Retinal pigment epithelial cell (primary cell): Measurements from ENCODE around the gene RTEL1.

Source experiments
- DNase-seq: peaks from one replicate; pipeline ENCODE4 v3.0.0-alpha.2; 2010; ENCODE audit warnings: low read depth
- H3K4me3 ChIP-seq: 2 replicates; pipeline ENCODE4 v1.5.1; 2011; ENCODE audit warnings: mild to moderate bottlenecking, low read length, control low read depth, moderate library complexity
- TF ChIP-seq, protein P1 (sequence below): conservative IDR thresholded peaks from 2 replicates; pipeline ENCODE4 v1.5.1; 2011; ENCODE audit warnings: low read depth, low read length, control low read depth, inconsistent platforms

RTEL1 gene

DNA sequence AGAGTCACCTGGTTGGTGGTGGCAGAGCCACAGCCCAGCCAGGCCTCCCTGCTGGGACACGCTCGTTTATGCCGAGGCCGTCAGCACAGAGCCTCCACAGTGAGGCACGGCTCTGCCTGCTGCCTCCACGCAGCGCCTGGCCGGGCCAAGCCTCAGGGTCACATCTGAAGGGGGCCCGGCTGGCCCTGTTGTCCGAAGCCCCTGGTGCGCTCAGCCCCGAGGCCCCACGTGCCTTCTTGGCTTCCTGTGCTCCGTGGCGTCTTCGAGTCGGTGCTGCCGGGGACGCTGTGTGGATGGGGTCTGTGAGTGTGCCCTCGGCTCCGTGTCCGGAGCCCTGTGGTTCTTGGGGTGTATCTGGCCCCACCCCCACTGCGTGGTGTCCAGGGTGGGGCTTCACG is 28.0 kb downstream of the RTEL1 start:
- no peak for DNase-seq
- TF ChIP-seq, protein P1, sequence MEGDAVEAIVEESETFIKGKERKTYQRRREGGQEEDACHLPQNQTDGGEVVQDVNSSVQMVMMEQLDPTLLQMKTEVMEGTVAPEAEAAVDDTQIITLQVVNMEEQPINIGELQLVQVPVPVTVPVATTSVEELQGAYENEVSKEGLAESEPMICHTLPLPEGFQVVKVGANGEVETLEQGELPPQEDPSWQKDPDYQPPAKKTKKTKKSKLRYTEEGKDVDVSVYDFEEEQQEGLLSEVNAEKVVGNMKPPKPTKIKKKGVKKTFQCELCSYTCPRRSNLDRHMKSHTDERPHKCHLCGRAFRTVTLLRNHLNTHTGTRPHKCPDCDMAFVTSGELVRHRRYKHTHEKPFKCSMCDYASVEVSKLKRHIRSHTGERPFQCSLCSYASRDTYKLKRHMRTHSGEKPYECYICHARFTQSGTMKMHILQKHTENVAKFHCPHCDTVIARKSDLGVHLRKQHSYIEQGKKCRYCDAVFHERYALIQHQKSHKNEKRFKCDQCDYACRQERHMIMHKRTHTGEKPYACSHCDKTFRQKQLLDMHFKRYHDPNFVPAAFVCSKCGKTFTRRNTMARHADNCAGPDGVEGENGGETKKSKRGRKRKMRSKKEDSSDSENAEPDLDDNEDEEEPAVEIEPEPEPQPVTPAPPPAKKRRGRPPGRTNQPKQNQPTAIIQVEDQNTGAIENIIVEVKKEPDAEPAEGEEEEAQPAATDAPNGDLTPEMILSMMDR: no peak
- H3K4me3 ChIP-seq: no peak overlapping the region

DNA sequence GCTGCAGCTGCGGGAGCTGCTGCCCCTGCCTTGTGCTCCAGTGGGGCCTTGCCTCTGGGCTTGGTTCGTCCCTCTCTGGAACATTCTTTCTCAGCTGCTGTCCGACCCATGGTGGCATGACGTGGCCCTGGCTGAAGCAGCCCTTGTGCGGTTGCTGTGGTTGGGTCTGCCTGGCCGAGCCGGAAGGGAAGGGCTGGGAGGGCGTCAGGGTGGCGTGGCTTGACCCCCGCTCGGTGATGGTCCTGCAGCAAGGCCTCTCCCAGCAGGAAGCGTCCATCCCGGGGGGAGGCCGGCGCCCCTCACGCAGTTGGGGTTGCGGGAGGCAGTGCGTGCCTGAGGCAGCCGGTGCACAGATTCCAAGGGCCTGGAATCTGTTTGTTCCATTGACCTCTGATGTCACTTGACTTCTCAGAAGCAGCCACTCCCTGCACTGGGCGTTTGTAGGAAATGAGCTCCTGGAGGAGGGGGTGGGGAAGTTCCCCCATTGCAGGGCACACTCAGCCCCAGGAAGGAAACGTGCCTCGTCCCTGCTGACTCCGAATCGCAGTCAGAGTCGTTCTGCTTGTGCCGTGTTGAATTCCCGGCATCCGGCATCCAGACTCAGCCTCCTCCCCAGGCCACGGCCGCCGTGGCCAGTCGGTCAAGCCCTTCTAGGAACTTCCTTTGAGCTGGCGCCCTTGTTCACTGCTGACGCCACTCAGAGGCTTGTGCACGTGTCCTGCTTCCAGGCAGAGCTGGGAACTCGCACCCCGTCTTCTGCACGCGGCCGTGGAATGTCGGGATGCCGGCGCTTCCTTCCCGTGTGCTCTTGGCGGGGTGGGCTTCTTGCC is 28.6 kb downstream of the RTEL1 start:
- TF ChIP-seq, protein P1: no peak
- peak; percentile 54 for DNase-seq
- H3K4me3 ChIP-seq: no peak overlapping the region

DNA sequence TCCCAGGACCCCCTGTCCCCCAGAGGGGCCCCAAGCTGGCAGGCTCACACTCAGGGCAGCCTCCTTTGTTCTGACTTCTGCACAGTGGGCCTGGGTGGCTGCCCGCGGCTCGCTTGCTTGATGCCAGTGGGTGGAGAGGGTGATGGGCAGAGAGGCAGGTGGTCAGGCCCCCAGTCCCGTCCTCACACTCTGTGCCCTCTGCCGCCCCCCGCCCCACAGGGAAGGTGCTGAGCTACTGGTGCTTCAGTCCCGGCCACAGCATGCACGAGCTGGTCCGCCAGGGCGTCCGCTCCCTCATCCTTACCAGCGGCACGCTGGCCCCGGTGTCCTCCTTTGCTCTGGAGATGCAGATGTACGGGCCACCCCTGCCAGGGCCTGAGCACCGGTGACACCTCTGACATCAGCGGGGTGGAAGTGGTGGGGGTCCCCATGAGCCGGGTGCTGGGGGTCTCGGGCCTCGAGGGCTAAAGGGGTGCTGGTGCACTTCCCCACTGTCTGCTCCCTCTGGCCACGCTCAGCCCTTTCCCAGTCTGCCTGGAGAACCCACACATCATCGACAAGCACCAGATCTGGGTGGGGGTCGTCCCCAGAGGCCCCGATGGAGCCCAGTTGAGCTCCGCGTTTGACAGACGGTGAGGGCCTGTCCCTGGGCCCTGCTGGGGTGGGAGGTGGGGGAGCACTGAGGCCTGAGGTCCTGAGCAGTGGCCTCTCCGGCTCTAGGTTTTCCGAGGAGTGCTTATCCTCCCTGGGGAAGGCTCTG is 29.5 kb downstream of the RTEL1 start:
- DNase-seq: no peak
- TF ChIP-seq, protein P1: no peak
- no peak overlapping the region for H3K4me3 ChIP-seq

DNA sequence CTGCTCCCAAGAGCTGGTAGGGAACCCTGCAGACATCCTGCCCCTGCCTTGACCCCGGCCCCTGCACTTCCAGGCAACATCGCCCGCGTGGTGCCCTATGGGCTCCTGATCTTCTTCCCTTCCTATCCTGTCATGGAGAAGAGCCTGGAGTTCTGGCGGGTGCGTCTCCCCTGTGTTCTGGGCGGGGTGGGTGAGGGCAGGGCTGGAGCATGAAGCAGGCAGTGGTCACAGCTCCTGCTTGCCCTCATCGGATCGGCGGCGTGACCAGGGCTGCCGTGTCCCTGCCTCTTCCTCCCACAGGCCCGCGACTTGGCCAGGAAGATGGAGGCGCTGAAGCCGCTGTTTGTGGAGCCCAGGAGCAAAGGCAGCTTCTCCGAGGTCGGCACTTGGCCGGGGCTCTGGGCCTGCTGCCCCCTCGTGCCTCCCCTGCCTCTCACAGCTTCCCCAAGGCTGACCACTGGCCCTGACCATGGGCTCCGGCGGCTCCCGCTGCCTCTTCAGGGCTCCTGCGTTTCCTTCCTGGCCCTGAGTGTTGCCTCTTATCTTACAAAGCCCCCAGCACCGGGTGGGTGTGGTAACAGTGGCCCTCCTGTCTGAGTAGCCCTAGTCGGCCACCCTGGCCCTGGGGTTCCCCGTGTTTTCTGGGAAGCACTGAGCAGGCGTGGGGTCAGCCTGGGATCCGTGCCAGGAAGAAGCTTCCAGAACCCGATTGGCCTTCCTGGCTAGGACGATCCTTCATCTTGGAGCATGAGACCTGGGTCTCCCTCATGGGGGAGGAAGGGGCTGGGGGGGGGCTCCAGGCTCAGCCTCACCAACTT is 30.3 kb downstream of the RTEL1 start:
- no peak for DNase-seq
- TF ChIP-seq, protein P1: no peak
- no peak overlapping the region for H3K4me3 ChIP-seq

DNA sequence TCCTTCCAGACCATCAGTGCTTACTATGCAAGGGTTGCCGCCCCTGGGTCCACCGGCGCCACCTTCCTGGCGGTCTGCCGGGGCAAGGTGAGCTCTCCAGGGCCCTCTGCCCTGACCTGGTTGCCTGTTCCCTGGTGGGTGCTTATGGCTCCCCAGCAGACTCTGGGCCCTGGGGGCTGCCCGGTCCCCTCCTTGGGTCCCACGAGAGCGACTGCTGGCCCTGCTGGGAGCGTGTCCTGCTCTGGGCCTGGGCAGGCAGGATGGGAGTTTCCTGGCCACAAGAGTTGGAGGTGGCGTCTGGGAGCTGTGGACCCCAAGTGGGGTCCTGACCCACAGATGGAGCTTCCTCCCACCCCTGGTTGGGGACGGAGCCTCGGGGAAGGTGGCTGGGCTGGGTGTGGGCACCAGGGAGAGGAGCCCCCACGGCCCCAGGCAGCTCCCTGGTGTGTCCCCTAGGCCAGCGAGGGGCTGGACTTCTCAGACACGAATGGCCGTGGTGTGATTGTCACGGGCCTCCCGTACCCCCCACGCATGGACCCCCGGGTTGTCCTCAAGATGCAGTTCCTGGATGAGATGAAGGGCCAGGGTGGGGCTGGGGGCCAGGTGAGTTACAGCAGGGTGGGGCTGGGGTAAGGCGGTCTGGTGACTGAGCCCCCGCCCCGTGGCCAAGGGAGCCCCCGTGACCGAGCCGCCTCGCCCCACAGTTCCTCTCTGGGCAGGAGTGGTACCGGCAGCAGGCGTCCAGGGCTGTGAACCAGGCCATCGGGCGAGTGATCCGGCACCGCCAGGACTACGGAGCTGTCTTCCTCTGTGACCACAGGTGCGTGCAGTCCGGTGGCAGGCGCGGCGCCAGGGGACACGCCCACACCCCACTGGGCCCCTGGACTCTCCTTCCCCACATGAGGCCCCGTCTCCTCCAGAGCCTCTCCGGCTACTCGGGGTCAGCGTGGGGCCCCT is 31.2 kb downstream of the RTEL1 start:
- no peak overlapping the region for H3K4me3 ChIP-seq
- DNase-seq: no peak
- TF ChIP-seq, protein P1: no peak
